SK-MEL-5 (cell line): ENCODE measurements around the gene FUT3. TPM values are rescaled to one million over a fixed set of nuclear protein-coding genes. Genes with fewer than 3 reads are reported as not detected.
A peak's percentile ranks its signal among the peaks of the same experiment; 100 is the strongest.

Experiments used
- DNase-seq: peaks from one replicate; pipeline ENCODE4 v3.0.0-alpha.2; 2016; ENCODE audit warnings: low read depth, low spot score
- in situ Hi-C: cut with HindIII; loops from 2 replicates; pipeline ENCODE4 v1.10.0; 2016; ENCODE audit warnings: low sequenced_read_pairs, high pct_unique_total_duplicates, low pct_unique_long_range_greater_than_20kb
- total RNA-seq: library from RNA; depleted of rRNA; stranded (reverse); fragments of >200 nt; shearing (Covaris generic); gene quantifications from 2 replicates; pipeline ENCODE4 v1.2.3, GENCODE V29; 2014

Gene FUT3
- total RNA-seq, 1 experiment from 2014 or later = 3.3 TPM

GRCh38 chr19:5832527-5833216, 18.6 kb downstream of the FUT3 start:
- DNase-seq = peak; percentile 26
- in situ Hi-C loops = no loop called here

GRCh38 chr19:5832061-5832460, 19.2 kb downstream of the FUT3 start:
- DNase-seq = no peak
- in situ Hi-C loops = no loop called here

GRCh38 chr19:5831159-5831558, 20.1 kb downstream of the FUT3 start:
- in situ Hi-C loops = no loop called here
- no peak for DNase-seq

GRCh38 chr19:5829567-5830310, 21.5 kb downstream of the FUT3 start:
- in situ Hi-C loops = no loop called here
- no peak for DNase-seq

GRCh38 chr19:5828661-5829566, 22.3 kb downstream of the FUT3 start:
- in situ Hi-C loops = no loop called here
- no peak for DNase-seq

GRCh38 chr19:5827891-5828660, 23.2 kb downstream of the FUT3 start:
- in situ Hi-C loops = no loop called here
- DNase-seq = no peak

- in situ Hi-C loops = no loop called here
- DNase-seq = no peak
Observed at GRCh38 chr19:5827342-5827890, 23.8 kb downstream of the FUT3 start.

- no peak for DNase-seq
- in situ Hi-C loops = no loop called here
Observed at GRCh38 chr19:5826531-5827341, 24.5 kb downstream of the FUT3 start.

GRCh38 chr19:5825178-5825577, 26.1 kb downstream of the FUT3 start:
- in situ Hi-C loops = no loop called here
- DNase-seq = peak; percentile 76

GRCh38 chr19:5824751-5825150, 26.5 kb downstream of the FUT3 start:
- no peak for DNase-seq
- in situ Hi-C loops = no loop called here

GRCh38 chr19:5823579-5824281, 27.5 kb downstream of the FUT3 start:
- in situ Hi-C loops = no loop called here
- DNase-seq = peak; percentile 49

- no peak for DNase-seq
- in situ Hi-C loops = no loop called here
Observed at GRCh38 chr19:5822181-5822844, 28.9 kb downstream of the FUT3 start.

GRCh38 chr19:5821521-5822180, 29.6 kb downstream of the FUT3 start:
- in situ Hi-C loops = no loop called here
- no peak for DNase-seq

GRCh38 chr19:5820785-5821184, 30.5 kb downstream of the FUT3 start:
- in situ Hi-C loops = no loop called here
- no peak for DNase-seq

- no peak for DNase-seq
- in situ Hi-C loops = no loop called here
Observed at GRCh38 chr19:5818594-5818993, 32.7 kb downstream of the FUT3 start.
